Measurements from ENCODE around the gene PAX5. TPM values are rescaled to one million over a fixed set of nuclear protein-coding genes. Genes with fewer than 3 reads are reported as not detected.

The PAX5 gene
- total and polyA plus RNA-seq, 5 donors from 2014 or later = 0.02 to 0.94 (median 0.15) TPM; not detected in 2

DNA sequence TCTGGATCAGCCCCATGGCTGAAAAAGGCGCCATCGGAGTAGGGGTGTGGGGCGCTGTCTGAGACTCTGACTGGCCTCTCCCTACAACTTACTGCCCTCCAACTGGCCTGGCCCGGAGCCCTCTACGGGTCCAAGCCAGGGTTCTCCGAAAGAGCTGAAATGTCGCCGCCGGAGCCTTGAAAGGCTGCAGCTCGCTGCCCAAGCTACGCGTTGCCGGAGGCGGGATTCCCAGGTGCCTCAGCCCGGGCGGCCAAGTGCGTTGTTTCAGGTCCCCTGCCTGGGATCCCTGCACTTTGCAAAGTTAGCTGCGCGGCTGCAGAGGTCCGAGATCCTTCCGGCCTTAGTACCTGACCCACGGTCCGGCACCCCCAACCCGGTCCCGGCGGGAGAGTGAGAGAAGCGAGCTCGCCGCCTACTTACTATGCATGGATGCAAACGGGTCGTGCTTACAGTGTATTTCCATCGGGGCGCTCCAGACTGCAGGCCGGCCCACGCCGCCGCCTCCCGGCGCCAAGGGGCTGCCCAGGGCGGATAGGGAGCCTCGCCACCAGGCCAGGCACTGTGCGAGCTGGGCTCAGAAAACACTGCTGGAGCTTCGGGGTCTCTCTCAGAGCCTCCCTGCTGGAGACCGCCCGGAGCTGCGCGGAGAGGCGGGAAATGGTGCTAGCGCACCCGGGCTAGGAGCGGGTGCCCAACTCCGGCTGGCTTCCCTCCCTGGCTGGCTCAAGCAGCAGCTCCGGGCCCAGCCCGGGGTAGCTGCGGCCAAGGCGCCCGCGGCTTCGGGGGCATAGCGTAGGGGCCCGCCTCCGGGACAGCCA, 7.7 kb downstream of the PAX5 start:
- Mint-ChIP-seq H3K4me3 (peak overlapping the region; percentile 53 to 88 (median 68)), H3K27ac (no peak overlapping the region), H3K27me3 (peaks cover 89% of the 10 kb centered on the region), H3K9me3 (peaks cover 0 to 16% (median 0%) of the 10 kb centered on the region in 7 donors), H3K4me1 (peaks cover 0 to 58% (median 19%) of the 10 kb centered on the region in 4 donors), H3K36me3 (no peaks in the 10 kb centered on the region)
- Histone ChIP-seq H3K4me1 (ENCODE audit: control insufficient read depth, insufficient read depth, low read length, poor library complexity, severe bottlenecking) (peaks cover 53% of the 10 kb centered on the region), H3K27ac (ENCODE audit: insufficient read depth, low read length, poor library complexity, severe bottlenecking) (no peak overlapping the region), H3K27me3 (ENCODE audit: control insufficient read depth, insufficient read depth, low read length) (peaks cover 54% of the 10 kb centered on the region), H3K36me3 (ENCODE audit: control insufficient read depth, insufficient read depth, low read length) (no peaks in the 10 kb centered on the region), H3K9me3 (ENCODE audit: control insufficient read depth in 2 of 2, low read length in 2 of 2) (peaks cover 4 to 16% of the 10 kb centered on the region in 2 experiments), H3K4me3 (ENCODE audit: low read depth, low read length) (no peak overlapping the region)
- DNase-seq = no peak
- no peak for ATAC-seq (ENCODE audit: low read depth in 2 of 2)

DNA sequence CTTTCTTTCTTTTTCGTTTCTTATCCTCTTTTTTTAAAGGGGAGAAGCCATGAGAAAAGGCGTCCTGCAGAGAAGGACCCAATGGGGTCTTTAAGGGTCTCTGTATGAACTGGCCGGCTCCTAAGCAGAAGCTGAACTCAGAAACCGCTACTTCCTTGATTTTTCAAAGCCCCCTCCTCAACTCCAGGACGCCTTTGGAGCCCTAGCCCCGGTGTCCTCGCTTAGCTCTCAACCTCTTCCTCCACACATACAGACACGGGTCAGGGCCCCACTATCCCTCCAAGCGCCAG, 8.3 kb downstream of the PAX5 start:
- H3K27ac ChIP-seq (ENCODE audit: insufficient read depth, low read length, poor library complexity, severe bottlenecking) = no peak overlapping the region

DNA sequence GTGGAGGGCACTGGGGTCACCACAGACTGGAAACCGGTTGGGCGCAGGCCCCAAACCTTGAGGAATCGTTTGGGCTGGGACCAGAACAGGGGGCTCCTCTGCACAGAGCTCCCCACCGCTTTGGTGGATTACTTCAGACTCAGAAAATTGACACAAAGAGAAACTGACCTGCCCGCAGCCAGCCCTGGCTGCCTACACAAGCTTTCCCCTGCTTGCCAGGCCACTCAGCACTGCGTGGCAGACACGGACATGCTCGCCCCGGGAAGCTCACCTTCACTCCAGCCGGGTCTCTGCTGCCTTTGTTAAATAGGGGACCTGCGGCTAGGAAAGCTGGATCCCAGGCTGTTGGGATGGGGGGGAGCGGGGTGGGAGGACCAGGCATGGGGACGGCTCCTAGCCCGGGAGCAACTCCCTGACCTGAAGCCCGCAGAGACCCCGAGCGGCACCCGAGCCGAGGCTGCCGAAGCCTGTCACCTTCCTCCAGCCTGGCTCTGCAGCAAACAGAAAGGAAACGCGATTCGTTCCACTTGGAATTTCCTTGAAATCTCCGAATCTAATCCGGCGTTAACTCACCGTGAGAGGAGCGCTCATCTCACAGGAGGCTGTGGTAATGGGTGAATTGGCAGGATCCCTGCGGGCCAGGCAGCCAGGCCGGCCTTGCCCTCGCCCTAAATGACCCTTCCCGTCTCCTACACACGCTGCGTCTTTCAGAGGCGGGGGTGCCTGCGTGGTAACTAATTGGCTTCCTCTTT, 8.8 kb downstream of the PAX5 start:
- Histone ChIP-seq H3K9me3 (ENCODE audit: control insufficient read depth in 2 of 2, low read length in 2 of 2) (peaks cover 4 to 16% of the 10 kb centered on the region in 2 experiments), H3K27ac (ENCODE audit: insufficient read depth, low read length, poor library complexity, severe bottlenecking) (no peak overlapping the region), H3K4me3 (ENCODE audit: low read depth, low read length) (peak overlapping the region; percentile 19), H3K4me1 (ENCODE audit: control insufficient read depth, insufficient read depth, low read length, poor library complexity, severe bottlenecking) (peaks cover 48% of the 10 kb centered on the region), H3K27me3 (ENCODE audit: control insufficient read depth, insufficient read depth, low read length) (peaks cover 55% of the 10 kb centered on the region), H3K36me3 (ENCODE audit: control insufficient read depth, insufficient read depth, low read length) (no peaks in the 10 kb centered on the region)
- Mint-ChIP-seq H3K27me3 (peaks cover 89% of the 10 kb centered on the region), H3K9me3 (peaks cover 0 to 15% (median 0%) of the 10 kb centered on the region in 7 donors), H3K4me3 (peak overlapping the region; percentile 54 to 81 (median 75)), H3K27ac (peak overlapping the region in 1 of 3 donors; percentile 48), H3K4me1 (peaks cover 0 to 52% (median 17%) of the 10 kb centered on the region in 4 donors), H3K36me3 (no peaks in the 10 kb centered on the region)
- ATAC-seq (ENCODE audit: low read depth in 2 of 2) = no peak
- DNase-seq = no peak

More for the DNA sequence above, 8.3 kb downstream of the PAX5 start:
- H3K9me3 ChIP-seq (ENCODE audit: control insufficient read depth in 2 of 2, low read length in 2 of 2) = peaks cover 4 to 16% of the 10 kb centered on the region in 2 experiments
- Mint-ChIP-seq H3K4me3 (peak overlapping the region; percentile 53 to 88 (median 68)), H3K9me3 (peaks cover 0 to 16% (median 0%) of the 10 kb centered on the region in 7 donors), H3K4me1 (peaks cover 0 to 58% (median 19%) of the 10 kb centered on the region in 4 donors), H3K27me3 (peaks cover 89% of the 10 kb centered on the region), H3K36me3 (no peaks in the 10 kb centered on the region), H3K27ac (no peak overlapping the region)
- peaks cover 53% of the 10 kb centered on the region for H3K4me1 ChIP-seq (ENCODE audit: control insufficient read depth, insufficient read depth, low read length, poor library complexity, severe bottlenecking)
- ATAC-seq (ENCODE audit: low read depth in 2 of 2) = no peak
- H3K36me3 ChIP-seq (ENCODE audit: control insufficient read depth, insufficient read depth, low read length) = no peaks in the 10 kb centered on the region
- H3K27me3 ChIP-seq (ENCODE audit: control insufficient read depth, insufficient read depth, low read length) = peaks cover 53% of the 10 kb centered on the region
- peak overlapping the region; percentile 19 for H3K4me3 ChIP-seq (ENCODE audit: low read depth, low read length)
- no peak for DNase-seq

DNA sequence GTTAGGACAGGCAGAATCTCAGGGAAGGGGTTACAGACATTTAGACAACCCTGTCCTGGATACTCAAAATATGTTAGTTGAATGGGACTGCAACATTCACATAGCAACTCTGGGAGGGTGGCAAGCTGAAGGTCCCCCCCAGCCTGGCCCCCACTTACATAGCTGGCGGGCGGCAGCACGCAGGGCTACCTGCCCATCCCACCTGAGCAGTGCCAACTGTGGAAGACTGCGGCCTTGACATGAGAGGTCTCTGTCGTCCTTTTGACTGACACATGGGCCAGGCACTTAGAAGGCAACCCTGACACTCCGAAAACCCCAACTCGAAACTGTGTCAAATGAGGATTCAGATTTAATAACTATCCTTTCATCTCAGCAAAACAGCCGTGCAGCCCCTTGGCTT, 16.5 kb downstream of the PAX5 start:
- Histone ChIP-seq H3K9me3 (ENCODE audit: control insufficient read depth in 2 of 2, low read length in 2 of 2) (no peaks in the 10 kb centered on the region), H3K27ac (ENCODE audit: insufficient read depth, low read length, poor library complexity, severe bottlenecking) (no peak overlapping the region), H3K4me3 (ENCODE audit: low read depth, low read length) (no peak overlapping the region), H3K36me3 (ENCODE audit: control insufficient read depth, insufficient read depth, low read length) (no peaks in the 10 kb centered on the region), H3K4me1 (ENCODE audit: control insufficient read depth, insufficient read depth, low read length, poor library complexity, severe bottlenecking) (no peaks in the 10 kb centered on the region), H3K27me3 (ENCODE audit: control insufficient read depth, insufficient read depth, low read length) (peaks cover 37% of the 10 kb centered on the region)
- no peak for DNase-seq
- H3K36me3 Mint-ChIP-seq = no peaks in the 10 kb centered on the region
- peaks cover 0 to 4% (median 0%) of the 10 kb centered on the region in 4 donors for H3K4me1 Mint-ChIP-seq
- peaks cover 70% of the 10 kb centered on the region for H3K27me3 Mint-ChIP-seq
- H3K27ac Mint-ChIP-seq = no peak overlapping the region
- H3K4me3 Mint-ChIP-seq = no peak overlapping the region
- no peak for ATAC-seq (ENCODE audit: low read depth in 2 of 2)
- peaks cover 0 to 5% (median 0%) of the 10 kb centered on the region in 7 donors for H3K9me3 Mint-ChIP-seq

DNA sequence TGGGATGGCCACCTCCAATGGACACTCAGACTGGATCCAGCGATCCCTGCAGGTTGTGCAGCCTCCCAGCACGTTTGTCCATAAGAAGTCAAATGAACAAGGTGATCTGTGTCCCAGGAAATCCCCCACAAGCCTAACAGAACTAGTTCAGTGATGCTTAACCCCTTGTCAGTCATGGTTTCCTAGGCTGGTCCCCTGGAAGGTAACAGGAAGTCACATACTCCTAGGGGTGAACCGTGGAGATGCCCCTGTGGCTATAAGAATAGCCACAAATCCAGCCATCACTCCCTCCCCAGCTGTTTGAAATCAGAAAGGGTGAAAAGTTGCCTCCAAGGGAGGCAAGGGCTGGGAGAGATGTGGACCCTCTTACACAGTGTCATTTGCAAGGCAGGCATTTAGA, 22.5 kb downstream of the PAX5 start:
- Mint-ChIP-seq H3K27me3 (peaks cover 58% of the 10 kb centered on the region), H3K9me3 (peaks cover 0 to 2% (median 0%) of the 10 kb centered on the region in 7 donors), H3K4me3 (no peak overlapping the region), H3K27ac (peak overlapping the region in 1 of 3 donors; percentile 57), H3K36me3 (no peaks in the 10 kb centered on the region), H3K4me1 (no peaks in the 10 kb centered on the region)
- no peaks in the 10 kb centered on the region for H3K9me3 ChIP-seq (ENCODE audit: control insufficient read depth in 2 of 2, low read length in 2 of 2)
- DNase-seq (no peak), ATAC-seq (ENCODE audit: low read depth in 2 of 2) (no peak)
- H3K4me3 ChIP-seq (ENCODE audit: low read depth, low read length) = no peak overlapping the region
- no peak overlapping the region for H3K27ac ChIP-seq (ENCODE audit: insufficient read depth, low read length, poor library complexity, severe bottlenecking)
- H3K27me3 ChIP-seq (ENCODE audit: control insufficient read depth, insufficient read depth, low read length) = peaks cover 25% of the 10 kb centered on the region
- H3K4me1 ChIP-seq (ENCODE audit: control insufficient read depth, insufficient read depth, low read length, poor library complexity, severe bottlenecking) = no peaks in the 10 kb centered on the region
- no peaks in the 10 kb centered on the region for H3K36me3 ChIP-seq (ENCODE audit: control insufficient read depth, insufficient read depth, low read length)

DNA sequence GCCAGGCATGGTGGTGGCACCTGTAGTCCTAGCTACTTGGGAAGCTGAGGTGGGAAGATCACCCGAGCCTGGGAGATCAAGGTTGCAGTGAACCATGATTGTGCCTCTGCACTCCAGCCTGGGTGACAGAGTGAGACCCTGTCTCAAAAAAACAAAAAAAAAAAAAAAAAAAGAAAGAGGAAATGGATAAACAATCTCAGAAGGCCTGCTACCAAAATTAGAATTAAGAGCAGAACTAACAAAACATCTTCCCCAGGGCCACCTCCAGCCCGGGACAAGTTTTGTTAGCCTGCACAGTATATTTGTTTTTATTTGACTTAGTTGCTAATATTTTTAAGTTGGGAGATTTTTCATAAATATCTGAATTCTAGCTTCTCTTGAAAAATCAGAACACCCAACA, 23.1 kb downstream of the PAX5 start:
- H3K4me3 Mint-ChIP-seq = no peak overlapping the region
- H3K36me3 ChIP-seq (ENCODE audit: control insufficient read depth, insufficient read depth, low read length) = no peaks in the 10 kb centered on the region
- H3K4me1 ChIP-seq (ENCODE audit: control insufficient read depth, insufficient read depth, low read length, poor library complexity, severe bottlenecking) = no peaks in the 10 kb centered on the region
- peak overlapping the region in 1 of 3 donors; percentile 57 for H3K27ac Mint-ChIP-seq
- ATAC-seq (ENCODE audit: low read depth in 2 of 2) (no peak), DNase-seq (no peak)
- peaks cover 26% of the 10 kb centered on the region for H3K27me3 ChIP-seq (ENCODE audit: control insufficient read depth, insufficient read depth, low read length)
- peaks cover 0 to 2% (median 0%) of the 10 kb centered on the region in 7 donors for H3K9me3 Mint-ChIP-seq
- no peaks in the 10 kb centered on the region for H3K4me1 Mint-ChIP-seq
- no peaks in the 10 kb centered on the region for H3K36me3 Mint-ChIP-seq
- H3K27me3 Mint-ChIP-seq = peaks cover 58% of the 10 kb centered on the region
- H3K4me3 ChIP-seq (ENCODE audit: low read depth, low read length) = no peak overlapping the region
- no peaks in the 10 kb centered on the region for H3K9me3 ChIP-seq (ENCODE audit: control insufficient read depth in 2 of 2, low read length in 2 of 2)
- H3K27ac ChIP-seq (ENCODE audit: insufficient read depth, low read length, poor library complexity, severe bottlenecking) = no peak overlapping the region

DNA sequence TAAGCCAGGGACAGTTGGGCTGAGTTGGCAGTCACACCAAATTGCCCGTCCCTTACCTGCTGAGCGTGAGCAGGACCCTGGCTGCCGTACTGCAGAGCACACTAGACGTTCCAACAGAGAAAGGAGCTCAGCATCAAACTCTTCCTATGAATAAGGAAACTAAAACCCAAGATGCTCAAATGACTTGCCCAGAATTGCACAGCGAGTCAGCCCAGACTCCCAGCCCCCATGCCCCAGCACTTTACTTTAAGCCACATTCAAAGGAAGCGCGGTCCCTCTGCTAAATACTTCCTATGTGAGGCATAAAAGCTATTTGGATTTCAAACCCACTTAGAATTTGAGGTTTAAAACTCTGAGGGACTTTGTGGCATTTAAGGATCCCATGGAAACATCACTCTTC, 23.9 kb downstream of the PAX5 start:
- no peak overlapping the region for H3K27ac Mint-ChIP-seq
- no peak overlapping the region for H3K4me3 ChIP-seq (ENCODE audit: low read depth, low read length)
- no peaks in the 10 kb centered on the region for H3K36me3 Mint-ChIP-seq
- H3K4me3 Mint-ChIP-seq = no peak overlapping the region
- H3K9me3 ChIP-seq (ENCODE audit: control insufficient read depth in 2 of 2, low read length in 2 of 2) = no peaks in the 10 kb centered on the region
- H3K27me3 ChIP-seq (ENCODE audit: control insufficient read depth, insufficient read depth, low read length) = peaks cover 32% of the 10 kb centered on the region
- H3K9me3 Mint-ChIP-seq = peaks cover 0 to 2% (median 0%) of the 10 kb centered on the region in 7 donors
- no peaks in the 10 kb centered on the region for H3K4me1 ChIP-seq (ENCODE audit: control insufficient read depth, insufficient read depth, low read length, poor library complexity, severe bottlenecking)
- no peaks in the 10 kb centered on the region for H3K36me3 ChIP-seq (ENCODE audit: control insufficient read depth, insufficient read depth, low read length)
- DNase-seq = no peak
- ATAC-seq (ENCODE audit: low read depth in 2 of 2) = no peak
- peaks cover 62% of the 10 kb centered on the region for H3K27me3 Mint-ChIP-seq
- no peaks in the 10 kb centered on the region for H3K4me1 Mint-ChIP-seq
- H3K27ac ChIP-seq (ENCODE audit: insufficient read depth, low read length, poor library complexity, severe bottlenecking) = no peak overlapping the region

Measured in CD4-positive, CD25-positive, alpha-beta regulatory T cell (primary cell).